WTC11 (cell line): ENCODE data around the gene ACBD3. TPM values are rescaled to one million over a fixed set of nuclear protein-coding genes. Genes with fewer than 3 reads are reported as not detected.

Experiments used
- ATAC-seq: fragments of 200-7000 bp; cut with Tn5 transposase; 2 replicates; pipeline ENCODE4 v1.10.0; 2021; ENCODE audit warnings: mild to moderate bottlenecking, moderate library complexity
- CTCF ChIA-PET: fragments of 300-600 bp; sonication (Branson Sonifier 250); formaldehyde crosslinking; loops from one replicate; lab custom pipeline; 2021; ENCODE audit warnings: antibody characterized with exemption; lab: Charles Lee
- POLR2A ChIA-PET: fragments of 350-600 bp; sonication (Branson Sonifier 250); formaldehyde crosslinking; loops from one replicate; lab custom pipeline; 2021; ENCODE audit warnings: antibody characterized with exemption; lab: Charles Lee
- DNase-seq: peaks from one replicate; pipeline ENCODE4 v3.0.0; 2021; ENCODE audit warnings: low spot score
- H3K27ac Mint-ChIP-seq: 2 replicates; pipeline ENCODE4 v1.8.0; 2021; ENCODE audit warnings: mixed read lengths
- H3K27me3 Mint-ChIP-seq: 2 replicates; pipeline ENCODE4 v1.8.0; 2021; ENCODE audit warnings: low read depth, mild to moderate bottlenecking, moderate library complexity, mixed read lengths
- H3K36me3 Mint-ChIP-seq: 2 replicates; pipeline ENCODE4 v1.8.0; 2021; ENCODE audit warnings: mixed read lengths
- H3K4me1 Mint-ChIP-seq: 2 replicates; pipeline ENCODE4 v1.8.0; 2022; ENCODE audit warnings: mixed read lengths
- H3K4me3 Mint-ChIP-seq: 2 replicates; pipeline ENCODE4 v1.8.0; 2021; ENCODE audit warnings: mild to moderate bottlenecking, moderate library complexity, mixed read lengths
- H3K9me3 Mint-ChIP-seq: 2 replicates; pipeline ENCODE4 v1.8.0; 2021; ENCODE audit warnings: mixed read lengths
- AFF4 ChIP-seq: sonication (generic); formaldehyde crosslinking; IDR thresholded peaks from 2 replicates; pipeline ENCODE4 v1.8.1; 2023; ENCODE audit warnings: mild to moderate bottlenecking, missing genetic modification reagents, borderline replicate concordance
- CREM ChIP-seq: sonication (generic); formaldehyde crosslinking; IDR thresholded peaks from 2 replicates; pipeline ENCODE4 v1.8.1; 2022; ENCODE audit warnings: mild to moderate bottlenecking, missing genetic modification reagents, moderate library complexity
- CTCF ChIP-seq: fragments of 200-600 bp; IDR thresholded peaks from 2 replicates; pipeline ENCODE4 v1.8.0; 2022; ENCODE audit warnings: antibody characterized with exemption
- E2F4 ChIP-seq: sonication (generic); formaldehyde crosslinking; IDR thresholded peaks from 2 replicates; pipeline ENCODE4 v1.8.1; 2022; ENCODE audit warnings: low read depth, mild to moderate bottlenecking, moderate library complexity, missing genetic modification reagents, borderline replicate concordance
- FOXK1 ChIP-seq: sonication (generic); formaldehyde crosslinking; IDR thresholded peaks from 2 replicates; pipeline ENCODE4 v1.8.0; 2022; ENCODE audit warnings: mild to moderate bottlenecking, moderate library complexity, missing genetic modification reagents
- FOXP1 ChIP-seq: sonication (generic); formaldehyde crosslinking; IDR thresholded peaks from 2 replicates; pipeline ENCODE4 v1.8.0; 2022; ENCODE audit warnings: missing genetic modification reagents, mild to moderate bottlenecking, moderate library complexity, borderline replicate concordance
- GRHL2 ChIP-seq: fragments of 250-450 bp; sonication (Bioruptor Pico); IDR thresholded peaks from 2 replicates; pipeline ENCODE4 v1.8.0; 2022; ENCODE audit warnings: mild to moderate bottlenecking, moderate library complexity; ENCODE audit not compliant: insufficient replicate concordance, severe bottlenecking
- JAZF1 ChIP-seq: fragments of 250-450 bp; sonication (Bioruptor Pico); IDR thresholded peaks from 2 replicates; pipeline ENCODE4 v1.9.0; 2021; ENCODE audit warnings: moderate library complexity, mild to moderate bottlenecking, inconsistent platforms
- MYBL2 ChIP-seq: sonication (generic); formaldehyde crosslinking; IDR thresholded peaks from 2 replicates; pipeline ENCODE4 v1.8.1; 2023; ENCODE audit warnings: mild to moderate bottlenecking, moderate library complexity, missing genetic modification reagents
- NR3C1 ChIP-seq: sonication (generic); formaldehyde crosslinking; conservative IDR thresholded peaks from 2 replicates; pipeline ENCODE4 v1.8.1; 2023; ENCODE audit warnings: low read depth, mild to moderate bottlenecking, missing genetic modification reagents
- RORB ChIP-seq: fragments of 250-450 bp; sonication (Bioruptor Pico); IDR thresholded peaks from 2 replicates; pipeline ENCODE4 v1.9.0; 2021; ENCODE audit warnings: mild to moderate bottlenecking
- SMAD3 ChIP-seq: sonication (generic); formaldehyde crosslinking; IDR thresholded peaks from 2 replicates; pipeline ENCODE4 v1.8.0; 2022; ENCODE audit warnings: missing genetic modification reagents, mild to moderate bottlenecking, borderline replicate concordance
- USF2 ChIP-seq: sonication (generic); formaldehyde crosslinking; IDR thresholded peaks from 2 replicates; pipeline ENCODE4 v1.8.1; 2023; ENCODE audit warnings: mild to moderate bottlenecking, missing genetic modification reagents, moderate library complexity
- total RNA-seq: library from RNA; stranded (reverse); gene quantifications from 3 replicates; pipeline ENCODE4 v1.2.3, GENCODE V29; 2021
- TF ChIP-seq, protein P1 (sequence below): sonication (generic); formaldehyde crosslinking; IDR thresholded peaks from 2 replicates; pipeline ENCODE4 v1.8.0; 2022; ENCODE audit warnings: mild to moderate bottlenecking, missing genetic modification reagents
- TF ChIP-seq, protein P2 (sequence below): sonication (generic); formaldehyde crosslinking; IDR thresholded peaks from 2 replicates; pipeline ENCODE4 v1.8.1; 2023; ENCODE audit warnings: mild to moderate bottlenecking, missing genetic modification reagents
- TF ChIP-seq, protein P3 (sequence below): sonication (generic); formaldehyde crosslinking; IDR thresholded peaks from 2 replicates; pipeline ENCODE4 v1.8.0; 2022; ENCODE audit warnings: mild to moderate bottlenecking, missing genetic modification reagents
- TF ChIP-seq, protein P4 (sequence below): sonication (generic); formaldehyde crosslinking; conservative IDR thresholded peaks from 2 replicates; pipeline ENCODE4 v1.8.1; 2022; ENCODE audit warnings: mild to moderate bottlenecking, missing genetic modification reagents
- TF ChIP-seq, protein P5 (sequence below): sonication (generic); formaldehyde crosslinking; IDR thresholded peaks from 2 replicates; pipeline ENCODE4 v1.8.0; 2023; ENCODE audit warnings: missing genetic modification reagents
- TF ChIP-seq, protein P6 (sequence below): sonication (generic); formaldehyde crosslinking; IDR thresholded peaks from 2 replicates; pipeline ENCODE4 v1.8.1; 2023; ENCODE audit warnings: mild to moderate bottlenecking, moderate library complexity, missing genetic modification reagents

ACBD3 gene
- total RNA-seq, 1 experiment from 2014 or later: 38.9 TPM

DNA sequence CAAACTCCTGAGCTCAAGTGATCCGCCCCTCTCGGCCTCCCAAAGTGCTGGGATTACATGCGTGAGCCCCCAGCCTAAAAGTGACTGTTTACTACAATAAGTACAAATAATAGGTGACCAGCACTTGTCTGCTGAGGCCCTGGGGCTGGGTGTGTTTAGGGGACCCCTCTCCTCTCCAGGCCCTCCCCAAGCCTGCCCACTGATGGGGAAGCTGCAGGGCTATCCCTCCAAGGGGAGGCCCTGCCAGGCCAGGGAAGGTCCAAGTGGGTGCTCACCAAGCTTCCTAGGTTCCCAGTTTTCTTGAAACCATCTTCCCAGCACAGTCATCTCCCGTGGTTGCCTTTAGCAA is 63.4 kb downstream of the ACBD3 start (continued):
- TF ChIP-seq, protein P1, sequence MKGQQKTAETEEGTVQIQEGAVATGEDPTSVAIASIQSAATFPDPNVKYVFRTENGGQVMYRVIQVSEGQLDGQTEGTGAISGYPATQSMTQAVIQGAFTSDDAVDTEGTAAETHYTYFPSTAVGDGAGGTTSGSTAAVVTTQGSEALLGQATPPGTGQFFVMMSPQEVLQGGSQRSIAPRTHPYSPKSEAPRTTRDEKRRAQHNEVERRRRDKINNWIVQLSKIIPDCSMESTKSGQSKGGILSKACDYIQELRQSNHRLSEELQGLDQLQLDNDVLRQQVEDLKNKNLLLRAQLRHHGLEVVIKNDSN (CRISPR knock-in tag): no peak
- no peak for TF ChIP-seq JAZF1 (CRISPR knock-in tag)
- TF ChIP-seq, all 79 proteins: peak for 0

GRCh38 chr1:226121587-226122400 is 64.7 kb downstream of the ACBD3 start:
- H3K4me3 Mint-ChIP-seq: peak overlapping the region; percentile 83
- H3K9me3 Mint-ChIP-seq: no peaks in the 10 kb centered on the region
- peaks cover 49% of the 10 kb centered on the region for H3K4me1 Mint-ChIP-seq
- peaks cover 20% of the 10 kb centered on the region for H3K27me3 Mint-ChIP-seq
- DNase-seq: peak; percentile 89
- peak; percentile 74 for ATAC-seq
- CTCF ChIA-PET: interaction anchor here (1.0 to 5.8 kb wide), 9 partner anchors 11 to 188 kb away, joined by 3 to 65 read pairs (median 9); partner anchors contain the start of genes H3-3A and LIN9
- H3K36me3 Mint-ChIP-seq: no peaks in the 10 kb centered on the region
- POLR2A ChIA-PET: interaction anchor here (1.4 to 1.5 kb wide), 2 partner anchors 10 kb away, joined by 4 to 6 read pairs; no protein-coding TSS in a partner anchor
- H3K27ac Mint-ChIP-seq: no peak overlapping the region
- TF ChIP-seq, protein P2, sequence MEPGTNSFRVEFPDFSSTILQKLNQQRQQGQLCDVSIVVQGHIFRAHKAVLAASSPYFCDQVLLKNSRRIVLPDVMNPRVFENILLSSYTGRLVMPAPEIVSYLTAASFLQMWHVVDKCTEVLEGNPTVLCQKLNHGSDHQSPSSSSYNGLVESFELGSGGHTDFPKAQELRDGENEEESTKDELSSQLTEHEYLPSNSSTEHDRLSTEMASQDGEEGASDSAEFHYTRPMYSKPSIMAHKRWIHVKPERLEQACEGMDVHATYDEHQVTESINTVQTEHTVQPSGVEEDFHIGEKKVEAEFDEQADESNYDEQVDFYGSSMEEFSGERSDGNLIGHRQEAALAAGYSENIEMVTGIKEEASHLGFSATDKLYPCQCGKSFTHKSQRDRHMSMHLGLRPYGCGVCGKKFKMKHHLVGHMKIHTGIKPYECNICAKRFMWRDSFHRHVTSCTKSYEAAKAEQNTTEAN (CRISPR knock-in tag): 0 out of 2 replicates have a peak, but pooled peaks have one; percentile 31
- TF ChIP-seq, protein P3, sequence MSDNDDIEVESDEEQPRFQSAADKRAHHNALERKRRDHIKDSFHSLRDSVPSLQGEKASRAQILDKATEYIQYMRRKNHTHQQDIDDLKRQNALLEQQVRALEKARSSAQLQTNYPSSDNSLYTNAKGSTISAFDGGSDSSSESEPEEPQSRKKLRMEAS (CRISPR knock-in tag): peak; percentile 49; the same call in 1 of the 2 replicates
- TF ChIP-seq, protein P4, sequence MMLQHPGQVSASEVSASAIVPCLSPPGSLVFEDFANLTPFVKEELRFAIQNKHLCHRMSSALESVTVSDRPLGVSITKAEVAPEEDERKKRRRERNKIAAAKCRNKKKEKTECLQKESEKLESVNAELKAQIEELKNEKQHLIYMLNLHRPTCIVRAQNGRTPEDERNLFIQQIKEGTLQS (CRISPR knock-in tag): no peak
- TF ChIP-seq CREM (CRISPR knock-in tag): 0 out of 2 replicates have a peak, but pooled peaks have one; percentile 24
- TF ChIP-seq E2F4: peak; percentile 33; the same call in 1 of the 2 replicates
- TF ChIP-seq NR3C1 (CRISPR knock-in tag): peak; percentile 76; the same call in 1 of the 2 replicates
- TF ChIP-seq SMAD3 (CRISPR knock-in tag): peak; percentile 61; the same call in 1 of the 2 replicates
- TF ChIP-seq FOXP1: 0 out of 2 replicates have a peak, but pooled peaks have one; percentile 16
- TF ChIP-seq RORB (CRISPR knock-in tag): no peak
- peak; percentile 47; the same call in 1 of the 2 replicates for TF ChIP-seq AFF4
- TF ChIP-seq CTCF: peak; percentile 93
- TF ChIP-seq, protein P5, sequence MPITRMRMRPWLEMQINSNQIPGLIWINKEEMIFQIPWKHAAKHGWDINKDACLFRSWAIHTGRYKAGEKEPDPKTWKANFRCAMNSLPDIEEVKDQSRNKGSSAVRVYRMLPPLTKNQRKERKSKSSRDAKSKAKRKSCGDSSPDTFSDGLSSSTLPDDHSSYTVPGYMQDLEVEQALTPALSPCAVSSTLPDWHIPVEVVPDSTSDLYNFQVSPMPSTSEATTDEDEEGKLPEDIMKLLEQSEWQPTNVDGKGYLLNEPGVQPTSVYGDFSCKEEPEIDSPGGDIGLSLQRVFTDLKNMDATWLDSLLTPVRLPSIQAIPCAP (CRISPR knock-in tag): 0 out of 2 replicates have a peak, but pooled peaks have one; percentile 8
- no peak for TF ChIP-seq GRHL2
- peak; percentile 60; the same call in 1 of the 2 replicates for TF ChIP-seq FOXK1 (CRISPR knock-in tag)
- TF ChIP-seq, protein P6, sequence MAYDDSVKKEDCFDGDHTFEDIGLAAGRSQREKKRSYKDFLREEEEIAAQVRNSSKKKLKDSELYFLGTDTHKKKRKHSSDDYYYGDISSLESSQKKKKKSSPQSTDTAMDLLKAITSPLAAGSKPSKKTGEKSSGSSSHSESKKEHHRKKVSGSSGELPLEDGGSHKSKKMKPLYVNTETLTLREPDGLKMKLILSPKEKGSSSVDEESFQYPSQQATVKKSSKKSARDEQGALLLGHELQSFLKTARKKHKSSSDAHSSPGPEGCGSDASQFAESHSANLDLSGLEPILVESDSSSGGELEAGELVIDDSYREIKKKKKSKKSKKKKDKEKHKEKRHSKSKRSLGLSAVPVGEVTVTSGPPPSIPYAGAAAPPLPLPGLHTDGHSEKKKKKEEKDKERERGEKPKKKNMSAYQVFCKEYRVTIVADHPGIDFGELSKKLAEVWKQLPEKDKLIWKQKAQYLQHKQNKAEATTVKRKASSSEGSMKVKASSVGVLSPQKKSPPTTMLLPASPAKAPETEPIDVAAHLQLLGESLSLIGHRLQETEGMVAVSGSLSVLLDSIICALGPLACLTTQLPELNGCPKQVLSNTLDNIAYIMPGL (CRISPR knock-in tag): peak; percentile 74; the same call in 1 of the 2 replicates
- TF ChIP-seq USF2 (CRISPR knock-in tag): no peak; the same call in 1 of the 2 replicates
- TF ChIP-seq MYBL2 (CRISPR knock-in tag): peak; percentile 49; the same call in 1 of the 2 replicates
